IPS-20b (cell line): Measurements from ENCODE around the gene MAP7.
"Not testable (repeated sequence)": the region's sequence is repeated elsewhere in the genome, so short reads cannot be mapped to it uniquely, and the experiment has no call there.

Experiments
- H3K27ac ChIP-seq: one replicate; pipeline ENCODE4 v1.5.1; 2013; ENCODE audit warnings: low read length
- H3K27me3 ChIP-seq: 2 replicates; pipeline ENCODE4 v1.6.1; 2013; ENCODE audit warnings: mild to moderate bottlenecking, low read length, inconsistent platforms; ENCODE audit not compliant: insufficient read depth
- H3K36me3 ChIP-seq: 2 replicates; pipeline ENCODE4 v1.6.1; 2013; ENCODE audit warnings: low read depth, mild to moderate bottlenecking, inconsistent platforms, low read length, moderate library complexity; ENCODE audit not compliant: insufficient read depth
- H3K4me1 ChIP-seq: 2 replicates; pipeline ENCODE4 v1.6.1; 2013; ENCODE audit warnings: mild to moderate bottlenecking, control low read depth, inconsistent platforms, low read length, moderate library complexity; ENCODE audit not compliant: insufficient read depth
- H3K4me3 ChIP-seq: 2 replicates; pipeline ENCODE4 v1.5.1; 2013; ENCODE audit warnings: mild to moderate bottlenecking, low read length, inconsistent platforms
- H3K9ac ChIP-seq: 2 replicates; pipeline ENCODE4 v1.6.1; 2013; ENCODE audit warnings: low read depth, mild to moderate bottlenecking, inconsistent platforms, low read length, moderate library complexity
- H3K9me3 ChIP-seq: 2 replicates; pipeline ENCODE4 v1.6.1; 2013; ENCODE audit warnings: mild to moderate bottlenecking, low read depth, low read length, inconsistent platforms; ENCODE audit not compliant: insufficient read depth

MAP7 gene

DNA sequence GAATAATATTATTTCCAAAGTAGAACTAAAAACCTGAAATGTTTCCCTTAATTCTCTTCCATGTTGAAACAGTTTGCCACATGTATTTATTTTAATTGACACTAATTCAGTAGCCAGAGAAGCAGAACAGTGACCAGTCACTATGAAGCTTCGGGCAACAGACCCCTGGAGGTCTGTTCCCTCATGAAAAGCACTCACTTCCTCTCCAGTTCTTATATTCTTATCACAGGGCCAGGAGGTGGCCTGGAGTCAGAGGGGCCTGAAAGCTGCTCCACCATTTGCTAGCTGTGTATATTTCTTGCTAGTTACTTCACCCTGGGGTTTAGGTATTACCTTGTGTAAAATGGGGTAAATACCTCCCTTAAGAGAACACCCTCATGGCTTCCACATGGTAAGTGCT, 49.1 kb downstream of the MAP7 start:
- Histone ChIP-seq H3K27ac (peak overlapping the region; percentile 80), H3K9me3 (no peaks in the 10 kb centered on the region), H3K36me3 (no peaks in the 10 kb centered on the region), H3K27me3 (no peaks in the 10 kb centered on the region), H3K4me3 (no peak overlapping the region), H3K4me1 (peaks cover 41% of the 10 kb centered on the region), H3K9ac (peak overlapping the region; percentile 74; the same call in 1 of the 2 replicates)

DNA sequence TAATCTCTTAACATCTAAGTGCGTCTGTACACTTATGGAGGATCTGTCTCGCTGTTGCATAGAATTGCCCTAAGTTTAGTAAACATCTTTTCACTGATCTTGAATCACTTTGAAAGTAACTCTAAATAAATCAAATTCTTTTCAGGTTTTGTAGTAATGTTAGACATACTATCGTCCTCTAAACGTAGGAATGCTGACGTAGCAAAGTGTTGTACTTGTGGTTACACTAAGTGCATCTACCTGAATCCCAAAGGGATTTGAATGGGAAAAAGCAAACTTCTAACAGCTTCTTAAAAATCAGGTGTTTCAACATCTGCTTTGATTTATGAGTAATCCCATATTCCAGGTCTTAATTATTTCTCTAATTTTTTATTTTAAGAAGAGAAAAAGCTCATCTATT, 49.8 kb downstream of the MAP7 start:
- Histone ChIP-seq H3K36me3 (no peaks in the 10 kb centered on the region), H3K27ac (no peak overlapping the region), H3K27me3 (no peaks in the 10 kb centered on the region), H3K4me3 (no peak overlapping the region), H3K9me3 (no peaks in the 10 kb centered on the region), H3K9ac (peak overlapping the region; percentile 74; the same call in 1 of the 2 replicates), H3K4me1 (peaks cover 38% of the 10 kb centered on the region)

DNA sequence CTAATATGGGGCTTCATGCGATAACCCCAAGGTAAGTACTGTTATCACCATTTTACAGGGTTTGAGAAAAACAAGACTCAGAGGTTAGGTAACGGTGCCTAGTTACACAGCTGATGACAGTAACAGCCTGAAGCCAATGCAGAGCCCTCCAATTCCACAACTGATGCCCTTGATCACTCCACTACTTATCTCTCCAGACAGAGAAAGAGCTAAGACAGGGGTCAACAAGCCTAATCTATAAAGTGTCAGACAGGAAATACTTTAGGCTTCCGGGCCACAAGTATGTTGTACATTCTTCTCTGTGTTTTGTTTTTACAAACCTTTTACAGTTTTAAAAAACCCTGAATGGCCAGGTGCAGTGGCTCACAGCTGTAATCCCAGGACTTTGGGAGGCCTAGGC, 50.9 kb downstream of the MAP7 start:
- no peak overlapping the region for H3K27ac ChIP-seq
- peak overlapping the region; percentile 4; the same call in 1 of the 2 replicates for H3K9ac ChIP-seq
- H3K36me3 ChIP-seq, result no peaks in the 10 kb centered on the region
- no peaks in the 10 kb centered on the region for H3K9me3 ChIP-seq
- peaks cover 38% of the 10 kb centered on the region for H3K4me1 ChIP-seq
- no peak overlapping the region for H3K4me3 ChIP-seq
- H3K27me3 ChIP-seq, result no peaks in the 10 kb centered on the region

DNA sequence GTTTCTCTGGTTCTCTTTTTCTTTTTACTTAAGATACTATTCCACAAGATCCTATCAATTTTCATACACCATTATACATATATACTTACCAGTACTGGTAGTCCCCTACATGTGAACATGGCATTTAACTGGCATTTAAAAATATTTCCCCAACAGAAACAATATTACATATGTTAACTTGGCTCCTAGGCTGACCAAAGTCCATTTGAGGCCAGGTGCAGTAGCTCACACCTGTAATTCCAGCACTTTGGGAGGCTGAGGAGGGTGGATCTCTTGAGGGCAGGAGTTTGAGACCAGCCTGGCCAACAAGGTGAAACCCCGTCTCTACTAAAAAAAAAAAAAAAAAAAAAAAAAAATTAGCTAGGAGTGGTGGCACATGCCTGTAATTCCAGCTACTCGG, 53.8 kb downstream of the MAP7 start:
- H3K27me3 ChIP-seq, H3K9me3 ChIP-seq, H3K9ac ChIP-seq, H3K4me3 ChIP-seq, H3K36me3 ChIP-seq, H3K27ac ChIP-seq: not testable (repeated sequence)
- peaks cover 20% of the 10 kb centered on the region for H3K4me1 ChIP-seq

DNA sequence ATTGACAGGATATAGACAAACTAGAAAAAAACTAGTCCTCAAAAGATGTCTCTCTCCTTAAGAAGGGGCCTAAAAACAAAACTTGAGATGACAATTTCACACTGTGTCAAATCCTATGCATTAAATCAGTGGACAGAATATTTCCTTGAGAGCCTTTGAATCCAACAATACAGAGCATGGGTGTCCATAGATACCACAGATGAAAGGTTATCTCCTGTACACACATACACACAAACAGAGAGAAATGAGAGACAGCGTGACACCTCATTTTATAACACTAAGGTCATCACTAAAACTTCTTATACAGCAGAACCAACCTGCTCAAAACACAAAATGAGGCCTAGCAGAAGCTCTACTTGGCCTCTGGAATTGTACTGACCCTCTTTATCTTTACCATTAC, 55.5 kb downstream of the MAP7 start:
- Histone ChIP-seq H3K27ac (no peak overlapping the region), H3K4me1 (peaks cover 8% of the 10 kb centered on the region), H3K4me3 (no peak overlapping the region), H3K9me3 (no peaks in the 10 kb centered on the region), H3K36me3 (no peaks in the 10 kb centered on the region), H3K9ac (no peak overlapping the region), H3K27me3 (no peaks in the 10 kb centered on the region)

DNA sequence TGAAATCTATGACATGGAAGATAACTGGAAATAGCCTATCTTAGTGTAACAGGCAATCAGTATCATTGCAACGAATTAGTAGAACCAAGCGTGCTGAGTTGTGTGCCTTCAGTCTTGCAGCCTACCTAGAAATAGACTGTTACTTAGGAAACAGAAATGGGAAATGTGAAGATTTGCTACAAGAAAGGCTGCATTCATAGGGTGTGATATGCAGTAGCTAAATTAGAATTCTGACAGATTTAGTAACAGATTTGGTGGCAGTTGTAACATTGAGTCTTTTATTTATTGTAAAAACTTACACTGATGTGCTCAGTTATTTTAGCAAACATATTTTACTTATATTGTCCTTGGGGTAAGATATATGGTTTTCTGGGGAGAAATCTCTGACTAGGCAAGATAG, 56.2 kb downstream of the MAP7 start:
- H3K27ac ChIP-seq, result no peak overlapping the region
- no peak overlapping the region for H3K4me3 ChIP-seq
- no peaks in the 10 kb centered on the region for H3K9me3 ChIP-seq
- no peaks in the 10 kb centered on the region for H3K27me3 ChIP-seq
- no peak overlapping the region for H3K9ac ChIP-seq
- H3K4me1 ChIP-seq, result peaks cover 8% of the 10 kb centered on the region
- H3K36me3 ChIP-seq, result no peaks in the 10 kb centered on the region

DNA sequence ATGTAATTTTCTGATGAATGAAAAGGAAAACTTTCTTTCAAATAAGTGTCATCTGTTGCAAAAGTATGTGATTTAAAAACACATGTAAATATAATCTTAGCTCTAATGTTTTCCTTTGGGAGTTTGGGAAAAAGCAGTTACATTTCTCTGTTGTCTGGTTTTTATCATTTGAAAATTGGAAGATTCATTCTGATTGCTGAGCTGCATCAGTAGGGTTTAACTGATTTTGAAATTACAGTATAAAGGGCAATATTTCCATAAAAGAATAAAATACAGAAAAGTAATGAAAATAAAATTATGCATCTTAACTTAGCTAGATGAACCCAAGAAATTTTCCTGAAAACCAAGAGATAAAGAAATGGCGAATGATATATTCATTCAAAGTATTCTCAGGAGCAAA, 57.8 kb downstream of the MAP7 start:
- H3K27ac ChIP-seq, result no peak overlapping the region
- peaks cover 8% of the 10 kb centered on the region for H3K4me1 ChIP-seq
- no peaks in the 10 kb centered on the region for H3K36me3 ChIP-seq
- no peak overlapping the region for H3K4me3 ChIP-seq
- H3K9ac ChIP-seq, result no peak overlapping the region
- no peaks in the 10 kb centered on the region for H3K27me3 ChIP-seq
- no peaks in the 10 kb centered on the region for H3K9me3 ChIP-seq

DNA sequence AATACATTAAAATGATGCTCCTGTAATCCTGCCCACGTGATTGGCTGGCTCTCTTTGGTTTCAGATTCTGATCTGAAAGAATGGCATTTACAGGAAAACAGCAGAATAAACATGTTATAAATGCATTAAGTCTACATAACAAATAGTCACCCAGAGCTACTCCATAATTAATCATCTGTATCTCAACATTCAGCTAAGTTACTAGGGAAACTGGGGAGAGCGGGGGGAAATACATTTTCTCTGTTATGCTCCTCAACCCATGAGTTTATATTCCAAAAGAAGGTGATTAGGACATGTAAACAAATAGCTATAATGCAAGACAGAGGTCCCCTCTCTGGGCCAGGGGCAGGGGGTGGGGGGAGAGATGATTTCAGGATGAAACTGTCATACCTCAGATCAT, 58.5 kb downstream of the MAP7 start:
- Histone ChIP-seq H3K4me3 (no peak overlapping the region), H3K27me3 (no peaks in the 10 kb centered on the region), H3K4me1 (peaks cover 3% of the 10 kb centered on the region; the same call in 1 of the 2 replicates), H3K36me3 (no peaks in the 10 kb centered on the region), H3K9ac (no peak overlapping the region), H3K9me3 (no peaks in the 10 kb centered on the region), H3K27ac (no peak overlapping the region)

DNA sequence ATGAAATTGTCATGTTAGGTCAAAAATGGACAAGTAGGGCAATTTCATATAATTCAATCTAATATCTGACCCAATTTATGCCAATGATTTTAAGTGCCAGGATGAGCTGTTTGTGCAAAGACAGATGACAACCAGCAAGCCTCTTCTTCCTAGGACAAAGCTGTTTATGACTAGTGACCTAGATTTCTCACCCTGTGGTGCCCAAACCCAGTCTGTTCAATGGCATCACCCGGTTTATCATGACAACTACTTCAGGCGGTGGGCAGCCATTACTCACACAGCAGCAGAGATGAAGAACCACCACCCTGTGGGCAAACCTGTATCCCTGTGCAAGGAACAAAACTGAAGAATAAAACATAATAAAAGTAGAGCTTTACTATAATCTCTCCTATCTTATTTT, 59.0 kb downstream of the MAP7 start:
- Histone ChIP-seq H3K4me3 (no peak overlapping the region), H3K27ac (no peak overlapping the region), H3K27me3 (no peaks in the 10 kb centered on the region), H3K9me3 (no peaks in the 10 kb centered on the region), H3K9ac (no peak overlapping the region), H3K4me1 (peaks cover 3% of the 10 kb centered on the region; the same call in 1 of the 2 replicates), H3K36me3 (no peaks in the 10 kb centered on the region)

DNA sequence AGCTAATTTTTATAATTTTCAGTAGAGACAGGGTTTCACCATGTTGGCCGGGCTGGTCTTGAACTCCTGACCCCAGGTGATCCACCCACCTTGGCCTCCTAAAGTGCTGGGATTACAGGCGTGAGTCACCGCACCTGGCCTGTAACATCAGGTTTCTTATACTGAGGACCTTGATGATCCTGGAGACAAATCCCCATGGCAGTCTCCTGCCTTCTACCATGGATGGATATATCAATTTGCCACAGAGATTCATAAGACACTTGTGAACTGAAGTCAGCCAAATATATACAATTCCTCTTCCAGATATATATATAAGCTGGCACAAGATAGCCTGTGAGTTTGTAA, 60.6 kb downstream of the MAP7 start:
- not testable (repeated sequence) for H3K9ac ChIP-seq, H3K36me3 ChIP-seq, H3K27me3 ChIP-seq, H3K27ac ChIP-seq, H3K4me3 ChIP-seq, H3K9me3 ChIP-seq, H3K4me1 ChIP-seq

DNA sequence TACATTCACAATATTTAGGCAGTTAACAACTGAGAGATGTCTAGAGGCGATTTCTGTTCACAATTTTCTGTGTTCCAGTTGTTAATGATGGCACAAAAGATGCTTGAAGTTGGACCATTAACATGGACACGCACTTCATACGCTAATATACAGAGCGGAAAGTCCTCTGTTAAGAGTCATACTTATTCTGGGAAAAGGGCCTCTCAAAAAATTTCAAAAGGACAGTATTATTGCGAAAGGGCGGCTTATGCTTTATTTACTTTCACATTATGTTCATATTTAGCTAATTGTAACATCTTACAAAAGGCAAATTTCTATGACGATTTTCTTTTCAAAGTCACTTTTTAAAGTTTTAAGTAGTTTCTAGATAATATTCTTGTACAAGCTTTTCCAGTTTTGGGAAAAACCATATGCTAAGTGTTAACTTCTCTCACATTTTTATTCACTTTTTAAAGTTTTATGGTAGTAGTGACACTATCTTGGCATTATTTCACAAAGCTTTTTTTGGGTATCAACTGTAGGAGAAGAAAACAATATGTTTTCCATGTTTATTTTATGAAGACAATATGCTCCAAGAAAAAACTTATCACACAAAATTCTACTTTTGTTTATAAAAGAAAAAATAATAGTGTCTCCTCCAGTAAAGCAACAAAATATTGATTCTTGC, 62.3 kb downstream of the MAP7 start:
- no peak overlapping the region for H3K27ac ChIP-seq
- H3K4me3 ChIP-seq, result no peak overlapping the region
- peaks cover 3% of the 10 kb centered on the region; the same call in 1 of the 2 replicates for H3K4me1 ChIP-seq
- no peaks in the 10 kb centered on the region for H3K9me3 ChIP-seq
- no peak overlapping the region for H3K9ac ChIP-seq
- H3K27me3 ChIP-seq, result no peaks in the 10 kb centered on the region
- H3K36me3 ChIP-seq, result no peaks in the 10 kb centered on the region

DNA sequence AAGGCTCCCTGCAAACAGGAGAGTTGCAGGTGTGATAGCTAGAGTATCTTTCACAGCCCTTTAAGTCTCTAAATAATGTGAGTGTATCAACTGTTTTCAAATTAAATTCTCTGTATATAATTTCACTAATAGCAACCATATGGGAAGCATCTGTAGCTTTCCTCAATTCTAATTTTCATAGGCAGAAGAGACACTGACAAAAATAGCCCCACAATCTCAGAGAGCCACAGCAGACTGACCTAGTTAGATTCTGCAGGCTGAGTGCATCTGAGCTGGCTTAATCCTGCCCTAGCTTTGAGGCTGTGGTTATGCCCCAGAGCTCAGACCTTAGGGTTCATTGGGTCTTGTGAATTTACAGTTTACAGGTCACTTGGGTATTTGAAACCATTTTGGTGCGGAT, 63.9 kb downstream of the MAP7 start:
- Histone ChIP-seq H3K4me1 (peaks cover 2% of the 10 kb centered on the region; the same call in 1 of the 2 replicates), H3K36me3 (no peaks in the 10 kb centered on the region), H3K27ac (no peak overlapping the region), H3K9ac (no peak overlapping the region), H3K9me3 (no peaks in the 10 kb centered on the region), H3K27me3 (no peaks in the 10 kb centered on the region), H3K4me3 (no peak overlapping the region)
